HepG2 (cell line): ENCODE measurements around the gene TRIP6.

Experiments
- DPF2 ChIP-seq: sonication (generic); formaldehyde crosslinking; IDR thresholded peaks from 2 replicates; pipeline ENCODE4 v1.4.0; 2020; ENCODE audit warnings: mild to moderate bottlenecking, low read depth, missing genetic modification reagents, borderline replicate concordance
- ESRRA ChIP-seq: sonication (generic); formaldehyde crosslinking; IDR thresholded peaks from 2 replicates; pipeline ENCODE4 v1.5.1; 2020; ENCODE audit warnings: mild to moderate bottlenecking, low read depth, missing genetic modification reagents
- EZH2 ChIP-seq: conservative IDR thresholded peaks from 2 replicates; pipeline ENCODE4 v1.6.1; 2012; ENCODE audit warnings: mild to moderate bottlenecking, low read depth, low read length, moderate library complexity
- HOMEZ ChIP-seq: IDR thresholded peaks from 2 replicates; pipeline ENCODE4 v1.6.1; 2016; ENCODE audit warnings: low read depth
- JUN ChIP-seq: sonication (generic); formaldehyde crosslinking; IDR thresholded peaks from 2 replicates; pipeline ENCODE4 v1.4.0; 2020; ENCODE audit warnings: mild to moderate bottlenecking, missing genetic modification reagents
- MXI1 ChIP-seq: IDR thresholded peaks from 3 replicates; pipeline ENCODE4 v1.6.1; 2012; ENCODE audit warnings: low read depth, low read length, inconsistent platforms, borderline replicate concordance
- MYNN ChIP-seq: sonication (generic); formaldehyde crosslinking; IDR thresholded peaks from 2 replicates; pipeline ENCODE4 v1.4.0; 2020; ENCODE audit warnings: mild to moderate bottlenecking, low read depth, missing genetic modification reagents
- PHF5A ChIP-seq: IDR thresholded peaks from one replicate; pipeline ENCODE4 v1.6.1; 2018; ENCODE audit warnings: low read depth, missing genetic modification reagents; ENCODE audit not compliant: unreplicated experiment
- POLR2A ChIP-seq, 2 experiments: IDR thresholded peaks; 2 replicates each; pipeline ENCODE4 v1.6.1; 2011; ENCODE audit warnings: low read depth in 2 of 2, low read length in 2 of 2, mild to moderate bottlenecking in 1 of 2, moderate library complexity in 1 of 2; ENCODE audit not compliant: insufficient read depth in 1 of 2
- RFXANK ChIP-seq: IDR thresholded peaks from 2 replicates; pipeline ENCODE4 v1.6.1; 2016
- SP140L ChIP-seq: sonication (generic); formaldehyde crosslinking; IDR thresholded peaks from 2 replicates; pipeline ENCODE4 v1.4.0; 2020; ENCODE audit warnings: missing genetic modification reagents, borderline replicate concordance
- ZNF570 ChIP-seq: sonication (generic); formaldehyde crosslinking; IDR thresholded peaks from 2 replicates; pipeline ENCODE4 v1.4.0; 2020; ENCODE audit warnings: mild to moderate bottlenecking, missing genetic modification reagents, borderline replicate concordance
- ZNF841 ChIP-seq: sonication (generic); formaldehyde crosslinking; IDR thresholded peaks from 2 replicates; pipeline ENCODE4 v1.8.1; 2023; ENCODE audit warnings: missing genetic modification reagents, borderline replicate concordance
- TF ChIP-seq, protein P1 (sequence below), 2 experiments: IDR thresholded peaks; 2 replicates each; pipeline ENCODE4 v1.6.1; 2011 to 2012; ENCODE audit warnings: low read length in 2 of 2, borderline replicate concordance in 1 of 2, low read depth in 1 of 2, mild to moderate bottlenecking in 1 of 2, moderate library complexity in 1 of 2

- TF ChIP-seq DPF2 (CRISPR knock-in tag): no peak
- TF ChIP-seq EZH2: no peak
- TF ChIP-seq POLR2A (IDR thresholded peaks at IDR 0.05; ENCODE audit: insufficient read depth in 1 of 2, low read depth in 2 of 2, low read length in 2 of 2): no peak
- TF ChIP-seq MYNN (CRISPR knock-in tag): no peak
- TF ChIP-seq PHF5A (CRISPR knock-in tag): no peak
- no peak for TF ChIP-seq MXI1
- no peak for TF ChIP-seq ZNF570 (CRISPR knock-in tag)
- TF ChIP-seq JUN: no peak
- TF ChIP-seq ESRRA (CRISPR knock-in tag): no peak
- TF ChIP-seq ZNF841 (CRISPR knock-in tag): no peak
- no peak for TF ChIP-seq SP140L (CRISPR knock-in tag)
- TF ChIP-seq RFXANK (CRISPR knock-in tag): no peak
- TF ChIP-seq, protein P1, sequence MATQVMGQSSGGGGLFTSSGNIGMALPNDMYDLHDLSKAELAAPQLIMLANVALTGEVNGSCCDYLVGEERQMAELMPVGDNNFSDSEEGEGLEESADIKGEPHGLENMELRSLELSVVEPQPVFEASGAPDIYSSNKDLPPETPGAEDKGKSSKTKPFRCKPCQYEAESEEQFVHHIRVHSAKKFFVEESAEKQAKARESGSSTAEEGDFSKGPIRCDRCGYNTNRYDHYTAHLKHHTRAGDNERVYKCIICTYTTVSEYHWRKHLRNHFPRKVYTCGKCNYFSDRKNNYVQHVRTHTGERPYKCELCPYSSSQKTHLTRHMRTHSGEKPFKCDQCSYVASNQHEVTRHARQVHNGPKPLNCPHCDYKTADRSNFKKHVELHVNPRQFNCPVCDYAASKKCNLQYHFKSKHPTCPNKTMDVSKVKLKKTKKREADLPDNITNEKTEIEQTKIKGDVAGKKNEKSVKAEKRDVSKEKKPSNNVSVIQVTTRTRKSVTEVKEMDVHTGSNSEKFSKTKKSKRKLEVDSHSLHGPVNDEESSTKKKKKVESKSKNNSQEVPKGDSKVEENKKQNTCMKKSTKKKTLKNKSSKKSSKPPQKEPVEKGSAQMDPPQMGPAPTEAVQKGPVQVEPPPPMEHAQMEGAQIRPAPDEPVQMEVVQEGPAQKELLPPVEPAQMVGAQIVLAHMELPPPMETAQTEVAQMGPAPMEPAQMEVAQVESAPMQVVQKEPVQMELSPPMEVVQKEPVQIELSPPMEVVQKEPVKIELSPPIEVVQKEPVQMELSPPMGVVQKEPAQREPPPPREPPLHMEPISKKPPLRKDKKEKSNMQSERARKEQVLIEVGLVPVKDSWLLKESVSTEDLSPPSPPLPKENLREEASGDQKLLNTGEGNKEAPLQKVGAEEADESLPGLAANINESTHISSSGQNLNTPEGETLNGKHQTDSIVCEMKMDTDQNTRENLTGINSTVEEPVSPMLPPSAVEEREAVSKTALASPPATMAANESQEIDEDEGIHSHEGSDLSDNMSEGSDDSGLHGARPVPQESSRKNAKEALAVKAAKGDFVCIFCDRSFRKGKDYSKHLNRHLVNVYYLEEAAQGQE (IDR thresholded peaks at IDR 0.05; ENCODE audit: borderline replicate concordance in 1 of 2, low read depth in 1 of 2, low read length in 2 of 2): no peak
- TF ChIP-seq HOMEZ (CRISPR knock-in tag): no peak
Observed at GRCh38 chr7:100822236-100823139, 44.7 kb upstream of the TRIP6 start.
